Heart left ventricle (tissue), 16 donors: ENCODE data around the gene TRIP6. TPM values are rescaled to one million over a fixed set of nuclear protein-coding genes. Genes with fewer than 3 reads are reported as not detected.

Experiments
- ATAC-seq, 4 donors: fragments of 200-7000 bp; cut with Tn5 transposase; one replicate each; pipeline ENCODE4 v1.9.1; 2020 to 2022; ENCODE audit warnings: moderate library complexity in 4 of 4, mild to moderate bottlenecking in 3 of 4, moderate number of reproducible peaks in 1 of 4
- DNase-seq, 5 donors: peaks; one replicate each; pipeline ENCODE4 v3.0.0-alpha.2; 2020
- H3K27ac ChIP-seq, 12 donors: fragments of 200-600 bp; sonication (generic) in 4 of 12; one replicate each; pipeline versions ENCODE4 v1.5.0 to v1.8.0; 2016 to 2022; ENCODE audit warnings: mild to moderate bottlenecking in 2 of 12
- H3K27me3 ChIP-seq, 9 donors: fragments of 200-600 bp; sonication (generic) in 2 of 9; one replicate each; pipeline versions ENCODE4 v1.5.1 to v1.8.0; 2016 to 2022; ENCODE audit warnings: mild to moderate bottlenecking in 3 of 9
- H3K36me3 ChIP-seq, 9 donors: fragments of 200-600 bp; sonication (generic) in 2 of 9; one replicate each; pipeline versions ENCODE4 v1.5.0 to v1.8.0; 2018 to 2022; ENCODE audit warnings: mild to moderate bottlenecking in 2 of 9
- H3K4me1 ChIP-seq, 12 donors: fragments of 200-600 bp; sonication (generic) in 4 of 12; one replicate each; pipeline versions ENCODE4 v1.5.0 to v1.8.0; 2016 to 2022; ENCODE audit warnings: mild to moderate bottlenecking in 3 of 12
- H3K4me3 ChIP-seq, 12 donors: fragments of 200-600 bp; sonication (generic) in 4 of 12; one replicate each; pipeline versions ENCODE4 v1.5.0 to v1.8.0; 2017 to 2022; ENCODE audit warnings: mild to moderate bottlenecking in 9 of 12, moderate library complexity in 4 of 12
- H3K9me3 ChIP-seq, 12 donors: fragments of 200-600 bp; sonication (generic) in 4 of 12; one replicate each; pipeline versions ENCODE4 v1.5.0 to v1.8.0; 2016 to 2022; ENCODE audit warnings: mild to moderate bottlenecking in 1 of 12
- POLR2A ChIP-seq, 2 donors: fragments of 450-650 bp; IDR thresholded peaks; one replicate each; pipeline ENCODE4 v1.6.1; 2017; ENCODE audit warnings: antibody characterized with exemption in 2 of 2, mild to moderate bottlenecking in 2 of 2, moderate library complexity in 2 of 2
- WGBS, 4 donors: extraction: QIAGEN DNeasy Blood & Tissue Kit in 2 of 4; methylation state at CpG; one replicate each; pipeline versions ENCODE4 v1.1.5 to v1.1.7; 2013 to 2018; 5-methylcytosine and 5-hydroxymethylcytosine counted together
- intact Hi-C, 10 donors: fragments of 100-400 bp; cut with DNase I; formaldehyde crosslinking; loops; one replicate each; pipeline versions ENCODE4 v1.11.1 to v1.14.2; 2022
- polyA plus RNA-seq, 2 donors: library from polyadenylated mRNA; stranded (reverse); fragments of 200-250 nt; gene quantifications; one replicate each; pipeline ENCODE4 v1.2.3, GENCODE V29; 2013
- total RNA-seq, 9 donors: library from RNA; depleted of rRNA in 2 of 9; stranded (reverse); fragments of >200 nt in 2 of 9; fragmentation: NEBNext Ultra II Directional in 3 of 9; extraction: Animal tissue kit (Norgen Biotek cat#: 25700) in 3 of 9; gene quantifications; one replicate each; pipeline versions ENCODE4 v1.1.0 to v1.2.4, GENCODE V29; 2016 to 2023
- TF ChIP-seq, protein P1 (sequence below), 12 donors: fragments of 200-600 bp; sonication (generic) in 4 of 12; IDR thresholded peaks; one replicate each; pipeline versions ENCODE4 v1.5.0 to v1.8.0; 2018 to 2022; ENCODE audit warnings: antibody characterized with exemption in 12 of 12, mild to moderate bottlenecking in 5 of 12
- donor health status: ischemic (EF 13 %, LVEDD 7.1; RV severe dilation, severe dysfunction).
- donor health status: healthy with polysubstance abuse.
- donor health status: DM: no; HTN: yes; CAD: no.
- donor health status: DM: no; HTN: no; CAD: no.
- donor health status: ischemic (EF 25% LVEDD 6.9; RV normal size, moderate dysfunction).
- donor health status: ischemic (EF 25% LVEDD 5.7; RV mildly dilated, moderate dysfunction).
- donor health status: healthy.
- donor health status: DM: yes; HTN: yes; CAD: no.
- donor health status: ischemic (EF 35%, LVEDD 5.7; RV mildly dilated, moderate dysfunction).
- donor health status: nonischemic (EF 11% LVEDD 7.7; RV severe dilation, severe dysfunction).
- donor health status: DM: yes; HTN: yes; CAD: no.
- donor health status: PGD.
- donor health status: ischemic (EF 29% LVEDD 5.4; RV normal size, mild dysfunction).
- donor health status: nonischemic (EF 23%, LVEDD 6.1; RV moderate dilation, normal function).

The TRIP6 gene
- total and polyA plus RNA-seq, 11 donors, result 9.2 to 37.3 (median 17.1) TPM

GRCh38 chr7:100825751-100826513, 41.3 kb upstream of the TRIP6 start:
- TF ChIP-seq POLR2A (IDR thresholded peaks at IDR 0.05), result no peak
- TF ChIP-seq, protein P1, sequence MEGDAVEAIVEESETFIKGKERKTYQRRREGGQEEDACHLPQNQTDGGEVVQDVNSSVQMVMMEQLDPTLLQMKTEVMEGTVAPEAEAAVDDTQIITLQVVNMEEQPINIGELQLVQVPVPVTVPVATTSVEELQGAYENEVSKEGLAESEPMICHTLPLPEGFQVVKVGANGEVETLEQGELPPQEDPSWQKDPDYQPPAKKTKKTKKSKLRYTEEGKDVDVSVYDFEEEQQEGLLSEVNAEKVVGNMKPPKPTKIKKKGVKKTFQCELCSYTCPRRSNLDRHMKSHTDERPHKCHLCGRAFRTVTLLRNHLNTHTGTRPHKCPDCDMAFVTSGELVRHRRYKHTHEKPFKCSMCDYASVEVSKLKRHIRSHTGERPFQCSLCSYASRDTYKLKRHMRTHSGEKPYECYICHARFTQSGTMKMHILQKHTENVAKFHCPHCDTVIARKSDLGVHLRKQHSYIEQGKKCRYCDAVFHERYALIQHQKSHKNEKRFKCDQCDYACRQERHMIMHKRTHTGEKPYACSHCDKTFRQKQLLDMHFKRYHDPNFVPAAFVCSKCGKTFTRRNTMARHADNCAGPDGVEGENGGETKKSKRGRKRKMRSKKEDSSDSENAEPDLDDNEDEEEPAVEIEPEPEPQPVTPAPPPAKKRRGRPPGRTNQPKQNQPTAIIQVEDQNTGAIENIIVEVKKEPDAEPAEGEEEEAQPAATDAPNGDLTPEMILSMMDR (IDR thresholded peaks at IDR 0.05), result peak in 5 of 12 donors; percentile 9 to 33 (median 18)
- 27 to 33% (median 29%) methylated on average over 17 of the region's 17 CpGs for WGBS, 4 donors
- Histone ChIP-seq H3K4me3 (peak overlapping the region; percentile 61 to 86 (median 70)), H3K9me3 (no peaks in the 10 kb centered on the region), H3K27me3 (peaks cover 0 to 28% (median 4%) of the 10 kb centered on the region in 9 donors), H3K27ac (peak overlapping the region; percentile 75 to 94 (median 86)), H3K36me3 (peaks cover 0 to 34% (median 28%) of the 10 kb centered on the region in 9 donors), H3K4me1 (peaks cover 0 to 43% (median 13%) of the 10 kb centered on the region in 12 donors)
- intact Hi-C loops, result loop anchor here in 3 of 10 donors (2.0 kb wide), 2 partner anchors 23 to 27 kb away; partner anchors contain the start of gene SLC12A9 (in 1 of the 3)
- no peak for ATAC-seq
- no peak for DNase-seq

GRCh38 chr7:100826514-100827329, 40.5 kb upstream of the TRIP6 start:
- peaks cover 0 to 43% (median 13%) of the 10 kb centered on the region in 12 donors for H3K4me1 ChIP-seq
- peaks cover 0 to 26% (median 22%) of the 10 kb centered on the region in 9 donors for H3K36me3 ChIP-seq
- peak overlapping the region; percentile 61 to 86 (median 70) for H3K4me3 ChIP-seq
- DNase-seq (no peak), ATAC-seq (peak in 1 of 4 donors; percentile 7)
- H3K27me3 ChIP-seq, result peaks cover 0 to 28% (median 4%) of the 10 kb centered on the region in 9 donors
- no peaks in the 10 kb centered on the region for H3K9me3 ChIP-seq
- H3K27ac ChIP-seq, result peak overlapping the region; percentile 75 to 94 (median 86)
- intact Hi-C loops, result loop anchor here in 3 of 10 donors (1.0 to 2.0 kb wide), 3 partner anchors 24 to 26 kb away; partner anchors contain the start of gene SLC12A9 (in 2 of the 3)
- WGBS, 4 donors, result 1 to 2% (median 1%) methylated on average over 16 to 71 of the region's 71 CpGs
- TF ChIP-seq, protein P1 (IDR thresholded peaks at IDR 0.05), result no peak
- TF ChIP-seq POLR2A (IDR thresholded peaks at IDR 0.05), result no peak

DNA sequence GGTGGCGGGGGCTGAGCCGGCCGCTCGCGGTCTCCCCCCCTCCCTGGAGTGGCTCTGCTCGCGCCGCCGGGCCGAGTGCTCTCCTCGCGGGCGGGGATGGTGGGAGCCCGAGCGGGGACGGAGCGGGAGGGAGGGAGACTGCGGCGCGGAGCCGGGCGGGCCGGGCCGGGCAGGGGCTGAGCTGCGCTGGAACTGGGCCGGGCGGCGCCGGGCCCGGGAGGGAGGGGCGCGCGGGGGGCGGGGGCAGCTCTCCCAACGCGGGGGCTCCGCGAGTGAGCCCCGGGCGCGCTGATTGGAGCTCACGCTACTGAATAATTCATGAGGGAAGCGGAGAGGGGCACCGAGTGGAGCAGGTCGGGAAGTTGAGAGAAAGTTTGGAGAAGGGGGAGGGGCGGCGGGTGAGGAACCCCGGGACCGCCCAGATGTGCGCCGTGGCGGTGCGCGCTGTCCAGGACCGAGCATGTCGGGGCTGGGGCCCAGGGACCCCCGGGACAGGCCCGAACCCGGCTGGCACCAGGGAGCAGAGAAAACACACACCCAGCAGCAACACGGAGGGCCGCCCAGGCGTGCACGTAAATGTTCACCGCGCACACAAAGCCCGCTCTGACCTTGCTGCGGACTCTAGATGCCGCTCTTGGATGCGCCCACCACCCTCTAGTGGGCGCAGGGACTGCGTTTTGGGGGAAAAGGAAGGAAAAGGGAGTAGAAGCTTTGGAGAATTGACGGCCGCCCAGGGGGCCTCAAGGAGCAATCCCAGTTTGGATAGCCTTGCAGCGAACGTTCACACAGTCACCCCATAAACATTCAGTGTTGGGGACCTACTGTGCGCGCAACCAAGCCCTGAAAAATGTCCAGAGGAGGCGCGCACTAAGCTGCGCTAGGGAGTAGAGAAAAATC, 39.6 kb upstream of the TRIP6 start, which contains the start of gene EPHB4:
Gene EPHB4, minus strand, starts transcription at position 194 of the 897 bp plus-strand sequence. CDS start 493 bp downstream, outside the sequence.
- H3K27ac ChIP-seq, result peak within 1 kb of the TSS; percentile 75 to 94 (median 86)
- peaks cover 0 to 17% (median 14%) of the 10 kb centered on the region in 9 donors for H3K36me3 ChIP-seq
- peak within 1 kb of the TSS; percentile 61 to 86 (median 70) for H3K4me3 ChIP-seq
- peak; percentile 85 to 88 (median 88) for DNase-seq
- peaks cover 0 to 43% (median 13%) of the 10 kb centered on the region in 12 donors for H3K4me1 ChIP-seq
- no peaks in the 10 kb centered on the region for H3K9me3 ChIP-seq
- TF ChIP-seq POLR2A (IDR thresholded peaks at IDR 0.05), result peak in 1 of 2 donors; percentile 45
- TF ChIP-seq, protein P1 (IDR thresholded peaks at IDR 0.05), result peak in 7 of 12 donors; percentile 20 to 55 (median 34)
- intact Hi-C loops, result loop anchor here in 3 of 10 donors (1.0 to 2.0 kb wide), 4 partner anchors 9 to 25 kb away; partner anchors contain the start of gene SLC12A9 (in 2 of the 3)
- ATAC-seq, result peak; percentile 52 to 80 (median 72)
- peaks cover 0 to 28% (median 4%) of the 10 kb centered on the region in 9 donors for H3K27me3 ChIP-seq
- 1% methylated on average over 21 to 80 of the region's 80 CpGs for WGBS, 4 donors
